Measurements from ENCODE around the gene FCHSD1. TPM values are rescaled to one million over a fixed set of nuclear protein-coding genes. Genes with fewer than 3 reads are reported as not detected.

FCHSD1 gene
- total and polyA plus RNA-seq, 2 of the 4 experiments (the other 2 are of a cell fraction) = 33.2 to 62.1 TPM

DNA sequence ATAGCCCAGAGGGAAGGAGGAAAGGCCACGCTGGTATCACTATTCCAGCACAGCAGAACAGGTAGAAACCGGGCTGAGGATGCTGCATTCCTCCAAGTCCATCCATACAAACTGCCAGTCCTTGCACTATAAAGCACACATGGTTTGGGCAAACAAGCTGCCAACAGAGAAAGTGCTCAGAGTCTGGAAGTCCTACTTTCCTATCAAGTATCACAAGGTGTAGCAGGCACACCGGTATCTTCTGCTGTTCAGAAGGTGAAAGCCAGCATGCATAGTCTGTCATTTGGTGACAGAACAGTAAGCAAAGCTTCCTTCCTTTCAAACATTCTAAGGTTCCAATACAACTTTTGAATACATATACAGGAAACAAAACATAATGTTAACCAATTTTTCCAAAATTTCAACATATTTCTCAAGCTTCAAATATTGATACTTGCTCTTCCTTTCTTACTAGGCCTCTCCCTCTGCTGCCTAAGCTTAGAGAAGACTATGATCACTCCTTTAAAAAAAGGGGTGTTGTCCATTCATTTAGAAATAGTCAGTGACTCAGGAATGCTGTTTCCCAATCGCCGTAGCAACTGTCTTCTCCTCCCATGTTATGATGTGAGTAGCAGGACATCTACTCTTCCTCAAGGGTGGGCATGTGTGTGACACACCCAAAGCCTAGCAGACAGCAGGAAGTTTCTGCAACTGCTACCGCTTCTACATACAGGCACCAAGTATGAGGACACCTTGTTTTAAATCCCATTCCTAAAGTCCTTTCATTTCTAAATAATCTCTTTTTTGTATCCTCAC is 47.1 kb downstream of the FCHSD1 start:
- peak overlapping the region; percentile 61 for H2BK5ac ChIP-seq (ENCODE audit: low read depth, low read length, poor library complexity, severe bottlenecking)
- peak overlapping the region; percentile 33; the same call in 1 of the 2 replicates for H4K5ac ChIP-seq (ENCODE audit: low read depth, low read length)
- peak; percentile 95 for ATAC-seq (ENCODE audit: low read depth)
- H4K8ac ChIP-seq (ENCODE audit: low read depth in 2 of 2, low read length in 2 of 2) = peak overlapping the region in 1 of 2 experiments; percentile 63; a peak in 2 of 4 replicates
- peak overlapping the region; percentile 51 for H3K4me2 ChIP-seq (ENCODE audit: low read depth, low read length)
- H3K9me1 ChIP-seq (ENCODE audit: insufficient read depth, low read length) = peaks cover 5% of the 10 kb centered on the region
- intact Hi-C loops (cut with micrococcal nuclease) (loop anchor here (2.0 kb wide), 1 partner anchor 15 kb away; the partner anchor contains the start of gene DIAPH1), in situ Hi-C loops (cut with MboI; ENCODE audit: low sequenced_read_pairs) (no loop called here), dilution Hi-C loops (cut with HindIII; ENCODE audit: low sequenced_read_pairs, unreplicated experiment) (no loop called here)
- no peaks in the 10 kb centered on the region for H3K27me3 ChIP-seq (ENCODE audit: control insufficient read depth, insufficient read depth, low read length)
- WGBS, 2 experiments (ENCODE audit: extremely low coverage in 2 of 2, insufficient read length in 1 of 2) = 56% methylated on average over 2 of the region's 6 CpGs; no CpG with 5 or more reads in 1 of the 2 experiments
- peaks cover 4% of the 10 kb centered on the region for H3K4me1 ChIP-seq (ENCODE audit: control insufficient read depth, insufficient read depth, low read length)
- H3K27ac ChIP-seq (ENCODE audit: insufficient read depth, low read length) = peak overlapping the region; percentile 12; the same call in 1 of the 2 replicates
- no peaks in the 10 kb centered on the region for H3K9me3 ChIP-seq (ENCODE audit: control insufficient read depth, insufficient read depth, low read length)
- peak overlapping the region; percentile 50 for H3K18ac ChIP-seq (ENCODE audit: low read depth, low read length)
- H3K4me3 ChIP-seq (ENCODE audit: insufficient read depth, low read depth, low read length) = no peak overlapping the region
- no TSS peak for BruUV-seq (replicated peaks)
- no peak overlapping the region for H3K56ac ChIP-seq (ENCODE audit: extremely low read depth, insufficient read depth, low read length)
- H2BK120ac ChIP-seq (ENCODE audit: low read depth, low read length) = peak overlapping the region; percentile 86
- H3K23ac ChIP-seq (ENCODE audit: low read depth, low read length) = peak overlapping the region; percentile 90
- POLR2A ChIA-PET (ENCODE audit: unreplicated experiment) = no interaction called here
- H3K9ac ChIP-seq (ENCODE audit: low read depth, low read length) = no peak overlapping the region
- H2AK5ac ChIP-seq (ENCODE audit: low read depth, low read length) = peak overlapping the region; percentile 79
- CTCF ChIA-PET = interaction anchor here (1.0 to 3.3 kb wide), 2 partner anchors 11 to 12 kb away, joined by 4 to 18 read pairs; no protein-coding TSS in a partner anchor
- peak overlapping the region; percentile 93 for H3K4ac ChIP-seq (ENCODE audit: low read depth, low read length)
- peak overlapping the region; percentile 94 for H3K14ac ChIP-seq (replicated peaks; ENCODE audit: low read depth, low read length)
- H3K79me1 ChIP-seq (ENCODE audit: low read depth in 1 of 2, low read length in 2 of 2) = peaks cover 23 to 46% of the 10 kb centered on the region in 2 experiments
- no peaks in the 10 kb centered on the region for H3K36me3 ChIP-seq (ENCODE audit: control insufficient read depth, insufficient read depth, low read length)
- peak overlapping the region; percentile 90 for H2BK20ac ChIP-seq (ENCODE audit: low read depth, low read length)
- H2AK9ac ChIP-seq (replicated peaks; ENCODE audit: low read depth, low read length, poor library complexity) = peak overlapping the region; percentile 78
- H4K20me1 ChIP-seq (ENCODE audit: insufficient read depth, low read length) = peaks cover 3% of the 10 kb centered on the region; the same call in 1 of the 2 replicates
- DNase-seq = peak; percentile 94
- peak overlapping the region; percentile 66 for H2AFZ ChIP-seq (replicated peaks; ENCODE audit: low read length, poor library complexity)
- TF ChIP-seq MXI1 (IDR thresholded peaks at IDR 0.05; ENCODE audit: borderline replicate concordance, low read depth, low read length) (peak; percentile 84), RCOR1 (IDR thresholded peaks at IDR 0.05; ENCODE audit: insufficient replicate concordance, low read length) (peak; percentile 30), BHLHE40 (IDR thresholded peaks at IDR 0.05; ENCODE audit: low read depth, low read length) (peak; percentile 17; the same call in 1 of the 2 replicates), NFE2L2 (IDR thresholded peaks at IDR 0.05; ENCODE audit: low read depth, low read length) (no peak), MAZ (IDR thresholded peaks at IDR 0.05; ENCODE audit: borderline replicate concordance, low read depth, low read length) (0 out of 2 replicates have a peak, but pooled peaks have one; percentile 29), FOS (IDR thresholded peaks at IDR 0.05; ENCODE audit: low read depth, low read length) (0 out of 2 replicates have a peak, but pooled peaks have one; percentile 17), CEBPB (IDR thresholded peaks at IDR 0.05; ENCODE audit: low read depth, low read length) (peak; percentile 97)
- TF ChIP-seq, protein P1, sequence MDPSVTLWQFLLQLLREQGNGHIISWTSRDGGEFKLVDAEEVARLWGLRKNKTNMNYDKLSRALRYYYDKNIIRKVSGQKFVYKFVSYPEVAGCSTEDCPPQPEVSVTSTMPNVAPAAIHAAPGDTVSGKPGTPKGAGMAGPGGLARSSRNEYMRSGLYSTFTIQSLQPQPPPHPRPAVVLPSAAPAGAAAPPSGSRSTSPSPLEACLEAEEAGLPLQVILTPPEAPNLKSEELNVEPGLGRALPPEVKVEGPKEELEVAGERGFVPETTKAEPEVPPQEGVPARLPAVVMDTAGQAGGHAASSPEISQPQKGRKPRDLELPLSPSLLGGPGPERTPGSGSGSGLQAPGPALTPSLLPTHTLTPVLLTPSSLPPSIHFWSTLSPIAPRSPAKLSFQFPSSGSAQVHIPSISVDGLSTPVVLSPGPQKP (IDR thresholded peaks at IDR 0.05; ENCODE audit: borderline replicate concordance, low read depth, low read length) = no peak
- no peak overlapping the region; the same call in 2 of the 3 replicates for H2BK15ac ChIP-seq (ENCODE audit: low read depth, low read length)
- H4K91ac ChIP-seq (ENCODE audit: insufficient read depth, low read depth, low read length) = peak overlapping the region; percentile 63

Measured in IMR-90 (cell line).